GM21423 (cell line): ENCODE measurements around the gene UBAC1.

Source experiments
- ATAC-seq: cut with Tn5 transposase; IDR thresholded peaks from one replicate; pipeline ENCODE4 v1.9.1; 2021; ENCODE audit warnings: mild to moderate bottlenecking, moderate library complexity; ENCODE audit not compliant: unreplicated experiment

UBAC1 gene

DNA sequence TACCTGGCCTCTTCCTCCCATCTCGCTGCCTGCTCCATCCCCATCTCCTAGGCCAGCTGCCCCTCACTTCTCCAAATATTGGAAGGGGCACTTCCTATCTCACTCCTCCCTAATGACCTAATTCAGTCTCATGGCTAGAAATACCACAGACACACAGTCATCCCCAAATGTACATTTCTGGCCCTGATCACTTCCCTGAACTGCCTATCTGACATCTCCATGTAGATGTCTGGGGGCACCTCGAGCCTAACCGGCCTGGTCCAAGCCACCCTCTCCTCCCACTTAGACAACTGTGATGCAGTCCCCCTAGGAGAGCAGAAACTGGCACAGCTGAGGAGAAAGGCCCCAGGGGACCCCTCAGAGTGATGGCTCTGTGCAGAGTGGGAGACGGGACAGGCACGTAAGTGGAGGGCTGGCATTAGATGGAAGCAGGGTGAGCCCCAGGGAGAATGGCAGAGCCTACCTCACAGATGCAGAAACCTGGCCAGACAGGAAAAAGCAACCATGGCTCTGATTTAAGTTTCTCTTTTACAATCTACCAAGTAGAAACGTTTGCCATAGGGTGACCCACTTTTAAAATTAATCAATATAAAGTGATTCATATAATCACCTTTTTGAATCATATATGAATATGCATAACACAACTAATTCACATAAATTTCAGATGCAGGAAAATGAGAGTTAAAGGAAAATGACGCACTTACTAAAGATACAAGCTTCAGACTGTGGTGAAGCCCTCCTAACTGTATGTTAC is 75.9 kb downstream of the UBAC1 start:
- no peak for ATAC-seq

DNA sequence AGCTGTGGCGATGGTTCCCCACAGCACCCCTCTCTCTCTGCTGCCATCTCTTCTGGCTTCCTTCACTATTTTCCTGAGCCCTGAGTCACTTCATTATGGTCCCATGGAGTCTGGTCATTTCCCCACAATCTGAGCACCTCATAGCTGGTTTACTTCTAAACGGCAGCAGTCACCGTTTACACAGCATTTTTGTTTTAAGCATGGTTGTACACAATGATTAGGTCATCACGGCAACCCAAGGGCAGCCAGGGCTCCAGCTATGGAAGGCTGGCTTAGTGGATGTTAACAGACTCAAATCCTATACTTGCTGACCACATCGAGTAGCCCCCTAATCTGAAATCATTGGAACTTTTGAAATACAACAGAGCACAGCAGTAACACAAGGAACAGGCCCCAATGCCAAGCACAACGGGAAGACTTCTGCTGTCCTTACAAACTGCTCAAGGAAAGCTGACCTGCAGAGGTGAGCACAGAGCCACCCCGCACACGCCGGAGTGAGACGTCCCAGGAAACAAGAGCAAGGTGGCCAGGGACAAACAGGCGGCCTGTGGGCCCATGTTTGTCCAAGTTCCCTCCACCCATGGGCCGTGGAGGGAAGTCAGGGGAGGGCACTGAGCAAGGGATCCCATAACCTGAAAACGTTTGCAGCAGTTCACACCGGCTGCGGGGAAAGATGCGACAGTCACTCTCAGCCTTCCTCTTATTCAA is 76.7 kb downstream of the UBAC1 start:
- no peak for ATAC-seq

DNA sequence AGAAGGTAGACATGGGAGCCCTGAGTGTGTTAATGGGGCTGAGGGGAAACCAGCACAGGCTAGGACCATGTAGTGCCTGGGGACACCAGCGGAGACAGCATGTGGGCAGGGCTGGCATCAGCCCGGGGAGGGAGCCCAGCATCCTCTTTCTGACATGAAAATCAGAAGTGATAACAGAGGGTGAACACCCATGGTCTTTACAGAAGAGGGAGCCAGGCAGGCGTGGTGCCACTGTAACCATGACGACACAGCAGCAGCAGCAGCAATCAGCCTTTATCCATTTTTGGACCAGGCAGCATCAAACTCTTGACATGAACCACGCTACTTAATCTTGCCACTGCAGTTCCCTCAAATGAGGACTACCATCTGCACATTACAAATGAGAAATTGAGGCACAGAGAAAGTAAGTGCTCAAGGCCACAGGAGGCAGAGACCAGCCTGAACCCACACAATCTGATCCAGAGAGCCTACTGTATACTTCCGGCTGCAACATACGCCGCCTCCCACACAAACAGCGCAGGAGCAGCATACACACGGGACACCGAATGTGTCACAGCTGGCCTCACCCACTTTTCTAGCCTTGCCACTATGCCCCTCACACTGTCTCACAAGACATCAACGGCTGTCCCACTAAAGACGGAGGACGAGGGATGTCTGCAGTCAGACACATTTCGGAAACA is 77.6 kb downstream of the UBAC1 start:
- ATAC-seq = no peak
